ENCODE measurements around the gene BMP8A.

The BMP8A gene

DNA sequence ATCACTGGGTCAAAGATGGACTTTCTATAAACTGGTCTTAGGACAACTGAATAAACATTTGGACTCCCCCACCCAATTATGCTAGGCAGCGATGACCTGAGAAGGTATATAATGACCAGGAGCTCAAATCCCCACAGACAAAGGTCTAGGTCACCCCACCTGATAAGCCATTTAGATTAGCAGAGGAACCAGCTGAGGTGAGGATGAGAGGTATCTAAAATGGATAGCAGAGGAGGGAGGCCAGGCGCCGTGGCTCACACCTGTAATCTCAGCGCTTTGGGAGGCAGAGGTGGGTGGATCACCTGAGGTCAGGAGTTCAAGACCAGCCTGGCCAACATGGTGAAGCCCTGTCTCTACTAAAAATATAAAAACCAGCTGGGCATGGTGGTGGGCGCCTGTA, 51.5 kb downstream of the BMP8A start:
- H3K4me3 ChIP-seq (ENCODE audit: low read depth, low read length) = no peak overlapping the region
- no peak for TF ChIP-seq CTCF (IDR thresholded peaks at IDR 0.05; ENCODE audit: low read depth, low read length)

DNA sequence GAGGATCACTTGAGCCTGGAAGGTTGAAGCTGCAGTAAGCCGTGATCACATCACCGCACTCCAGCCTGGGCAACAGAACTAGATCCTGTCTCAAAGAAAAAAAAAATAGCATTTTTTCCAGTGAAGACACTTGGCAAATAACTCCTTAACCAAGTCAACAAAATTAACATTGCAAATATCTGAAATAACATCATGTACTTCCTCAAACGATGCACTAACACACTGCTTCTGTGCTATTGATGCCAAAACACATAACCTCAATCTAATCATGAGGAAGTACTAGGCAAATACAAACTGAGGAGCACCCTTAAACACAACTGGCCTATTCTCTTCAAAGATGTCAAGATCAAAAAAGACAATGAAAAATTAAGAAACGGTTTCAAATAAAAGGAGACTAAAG, 52.9 kb downstream of the BMP8A start:
- H3K4me3 ChIP-seq (ENCODE audit: low read depth, low read length) = no peak overlapping the region
- no peak for TF ChIP-seq CTCF (IDR thresholded peaks at IDR 0.05; ENCODE audit: low read depth, low read length)

DNA sequence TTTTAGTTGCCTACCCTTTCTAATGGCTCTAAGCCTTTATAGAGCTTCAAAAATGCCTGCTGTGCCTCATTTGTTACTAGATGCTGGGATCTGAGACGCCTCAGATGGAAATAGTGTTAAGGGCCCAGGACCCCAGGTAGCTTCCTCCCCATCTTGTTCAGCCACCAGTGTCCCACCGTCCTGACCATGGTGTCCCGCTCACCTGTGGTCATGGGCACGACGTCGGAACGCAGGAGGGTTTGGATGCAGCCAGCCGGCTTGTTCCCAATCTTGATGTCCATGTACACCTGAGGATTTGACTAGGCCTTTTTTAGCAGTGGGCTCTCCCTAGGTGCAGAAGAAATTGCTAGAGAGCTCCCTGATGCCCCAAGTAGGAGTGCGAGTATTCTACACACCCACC, 54.1 kb downstream of the BMP8A start:
- no peak for TF ChIP-seq CTCF (IDR thresholded peaks at IDR 0.05; ENCODE audit: low read depth, low read length)
- H3K4me3 ChIP-seq (ENCODE audit: low read depth, low read length) = no peak overlapping the region

- TF ChIP-seq CTCF (IDR thresholded peaks at IDR 0.05; ENCODE audit: low read depth, low read length) = no peak
- no peak overlapping the region for H3K4me3 ChIP-seq (ENCODE audit: low read depth, low read length)
These were observed 62.8 kb downstream of the BMP8A start for GRCh38 chr1:39554277-39554676.

- no peak overlapping the region for H3K4me3 ChIP-seq (ENCODE audit: low read depth, low read length)
- TF ChIP-seq CTCF (IDR thresholded peaks at IDR 0.05; ENCODE audit: low read depth, low read length) = no peak
These were observed 69.8 kb downstream of the BMP8A start for GRCh38 chr1:39561279-39561678.

- TF ChIP-seq CTCF (IDR thresholded peaks at IDR 0.05; ENCODE audit: low read depth, low read length) = no peak
- no peak overlapping the region for H3K4me3 ChIP-seq (ENCODE audit: low read depth, low read length)
These were observed 71.5 kb downstream of the BMP8A start for GRCh38 chr1:39562886-39563285.

DNA sequence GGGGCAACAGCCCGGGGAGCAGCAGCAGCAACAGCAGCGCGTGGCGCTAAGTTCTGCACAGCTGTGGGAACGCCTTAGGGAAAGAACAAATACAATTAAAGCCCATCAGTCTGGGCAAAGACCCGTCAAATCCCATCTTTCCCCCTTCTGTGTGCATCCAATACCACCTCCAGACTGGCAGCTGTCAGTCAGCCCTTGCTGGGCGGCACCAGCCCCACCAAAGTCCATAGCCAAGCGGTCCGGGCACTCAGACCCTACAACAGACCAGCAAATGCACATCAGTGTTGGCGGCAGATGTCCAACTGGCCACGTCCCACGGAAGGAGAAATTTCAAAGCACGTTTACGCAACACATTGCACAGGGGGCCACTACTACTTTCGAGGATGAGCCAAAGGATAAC, 72.2 kb downstream of the BMP8A start:
- H3K4me3 ChIP-seq (ENCODE audit: low read depth, low read length) = no peak overlapping the region
- TF ChIP-seq CTCF (IDR thresholded peaks at IDR 0.05; ENCODE audit: low read depth, low read length) = no peak
